ENCODE measurements around the gene SKIC2. TPM values are rescaled to one million over a fixed set of nuclear protein-coding genes. Genes with fewer than 3 reads are reported as not detected.

Gene SKIC2
- total and polyA plus RNA-seq, 2 experiments from 2014 or later: 46.9 to 54.9 TPM

DNA sequence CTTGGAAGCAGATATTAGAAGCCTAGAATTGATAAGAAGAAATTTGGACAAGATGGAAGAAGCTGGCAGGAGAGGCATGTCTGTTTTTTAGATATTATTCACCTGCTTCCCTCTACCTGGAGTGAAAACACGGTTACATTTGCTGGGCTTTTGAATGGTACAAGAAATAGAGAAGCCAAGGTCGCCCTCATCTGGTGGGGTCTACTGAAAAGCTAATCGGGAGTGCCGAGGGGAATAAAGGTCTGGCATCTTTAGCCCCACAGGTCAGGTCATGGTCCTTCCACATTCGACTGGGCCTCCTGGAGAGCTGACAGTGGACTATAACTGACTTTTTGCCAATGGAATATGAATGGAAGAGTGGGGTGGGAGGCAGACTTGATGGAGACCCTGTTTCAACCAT, 36.0 kb upstream of the SKIC2 start:
- H3K36me3 ChIP-seq (ENCODE audit: low read depth): no peaks in the 10 kb centered on the region
- DNase-seq: no peak

DNA sequence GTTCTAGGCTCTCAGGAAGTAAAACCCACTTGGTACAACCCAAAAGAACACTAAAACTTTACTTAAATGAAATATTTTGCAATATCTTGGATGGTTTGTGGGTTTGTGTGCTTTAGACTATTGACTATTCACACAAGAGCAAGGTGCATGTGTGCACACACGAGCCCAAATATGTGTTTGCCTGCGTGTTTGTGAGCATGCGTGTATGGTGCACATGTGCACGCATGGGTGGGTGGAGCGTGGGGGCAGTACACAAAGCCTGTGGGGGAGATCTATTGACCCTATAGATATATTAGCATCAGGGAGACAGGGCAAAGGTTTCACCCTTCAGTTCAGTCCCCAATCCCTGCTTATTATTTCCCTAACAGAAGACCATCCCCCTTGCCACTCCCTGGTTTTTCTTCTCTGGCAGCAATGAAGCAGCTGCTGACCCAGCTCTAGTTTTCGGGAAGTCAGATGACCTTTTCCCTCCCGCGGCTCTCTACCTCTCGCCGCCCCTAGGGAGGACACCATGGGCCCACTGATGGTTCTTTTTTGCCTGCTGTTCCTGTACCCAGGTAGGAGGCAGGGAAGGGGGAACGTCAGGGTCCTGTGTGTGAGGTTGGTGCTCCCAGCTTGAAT, 31.6 kb upstream of the SKIC2 start, which contains the start of gene C2:
C2 (plus strand) TSS at position 476 of the 621 bp plus-strand sequence; CDS start at position 512, 36 bp downstream.
- H3K36me3 ChIP-seq (ENCODE audit: low read depth): no peaks in the 10 kb centered on the region
- H4K20me1 ChIP-seq (ENCODE audit: insufficient read depth): no peaks in the 10 kb centered on the region
- no peak within 1 kb of the TSS for H3K4me2 ChIP-seq (ENCODE audit: unreplicated experiment)
- no peaks in the 10 kb centered on the region for H3F3A ChIP-seq (ENCODE audit: insufficient read depth)
- WGBS, 2 experiments (ENCODE audit: low coverage in 1 of 2, low lambda C conversion rate in 2 of 2, missing lambda C conversion rate in 2 of 2): 34 to 45% methylated on average over 11 of the region's 11 CpGs
- H3K27ac ChIP-seq: no peak within 1 kb of the TSS
- TF ChIP-seq EZH2phosphoT487 (IDR thresholded peaks at IDR 0.05; ENCODE audit: insufficient read depth, low read depth) (no peak), EZH2 (IDR thresholded peaks at IDR 0.05; ENCODE audit: insufficient read depth, poor library complexity, severe bottlenecking) (no peak)
- in situ Hi-C loops (cut with MboI): no loop called here
- no peaks in the 10 kb centered on the region for H3K9me3 ChIP-seq (ENCODE audit: low read depth)
- peak within 1 kb of the TSS; percentile 82 for H2AFZ ChIP-seq
- H3K9ac ChIP-seq: 0 out of 2 replicates have a peak within 1 kb of the TSS, but pooled peaks have one; percentile 0
- DNase-seq: no peak
- peak within 1 kb of the TSS; percentile 33 for H3K4me3 ChIP-seq
- no peaks in the 10 kb centered on the region for H3K4me1 ChIP-seq (ENCODE audit: insufficient read depth)
- no peaks in the 10 kb centered on the region for H3K79me2 ChIP-seq (ENCODE audit: insufficient read depth)
- no peaks in the 10 kb centered on the region for H3K9me2 ChIP-seq (ENCODE audit: insufficient read depth)
- H3K27me3 ChIP-seq (replicated peaks; ENCODE audit: insufficient read depth): no peaks in the 10 kb centered on the region

More for the DNA sequence above, 36.0 kb upstream of the SKIC2 start:
- TF ChIP-seq EZH2 (IDR thresholded peaks at IDR 0.05; ENCODE audit: insufficient read depth, poor library complexity, severe bottlenecking) (no peak), EZH2phosphoT487 (IDR thresholded peaks at IDR 0.05; ENCODE audit: insufficient read depth, low read depth) (no peak)
- H3F3A ChIP-seq (ENCODE audit: insufficient read depth): no peaks in the 10 kb centered on the region
- H3K9me3 ChIP-seq (ENCODE audit: low read depth): no peaks in the 10 kb centered on the region
- no peaks in the 10 kb centered on the region for H4K20me1 ChIP-seq (ENCODE audit: insufficient read depth)
- in situ Hi-C loops (cut with MboI): no loop called here
- H3K4me1 ChIP-seq (ENCODE audit: insufficient read depth): no peaks in the 10 kb centered on the region
- no peak overlapping the region for H3K4me3 ChIP-seq
- H3K9me2 ChIP-seq (ENCODE audit: insufficient read depth): no peaks in the 10 kb centered on the region
- H3K9ac ChIP-seq: no peak overlapping the region
- no peak overlapping the region for H3K4me2 ChIP-seq (ENCODE audit: unreplicated experiment)
- H3K79me2 ChIP-seq (ENCODE audit: insufficient read depth): no peaks in the 10 kb centered on the region
- 16 to 18% methylated on average over 5 of the region's 5 CpGs for WGBS, 2 experiments (ENCODE audit: low coverage in 1 of 2, low lambda C conversion rate in 2 of 2, missing lambda C conversion rate in 2 of 2)
- no peaks in the 10 kb centered on the region for H3K27me3 ChIP-seq (replicated peaks; ENCODE audit: insufficient read depth)
- H3K27ac ChIP-seq: no peak overlapping the region
- H2AFZ ChIP-seq: no peak overlapping the region

DNA sequence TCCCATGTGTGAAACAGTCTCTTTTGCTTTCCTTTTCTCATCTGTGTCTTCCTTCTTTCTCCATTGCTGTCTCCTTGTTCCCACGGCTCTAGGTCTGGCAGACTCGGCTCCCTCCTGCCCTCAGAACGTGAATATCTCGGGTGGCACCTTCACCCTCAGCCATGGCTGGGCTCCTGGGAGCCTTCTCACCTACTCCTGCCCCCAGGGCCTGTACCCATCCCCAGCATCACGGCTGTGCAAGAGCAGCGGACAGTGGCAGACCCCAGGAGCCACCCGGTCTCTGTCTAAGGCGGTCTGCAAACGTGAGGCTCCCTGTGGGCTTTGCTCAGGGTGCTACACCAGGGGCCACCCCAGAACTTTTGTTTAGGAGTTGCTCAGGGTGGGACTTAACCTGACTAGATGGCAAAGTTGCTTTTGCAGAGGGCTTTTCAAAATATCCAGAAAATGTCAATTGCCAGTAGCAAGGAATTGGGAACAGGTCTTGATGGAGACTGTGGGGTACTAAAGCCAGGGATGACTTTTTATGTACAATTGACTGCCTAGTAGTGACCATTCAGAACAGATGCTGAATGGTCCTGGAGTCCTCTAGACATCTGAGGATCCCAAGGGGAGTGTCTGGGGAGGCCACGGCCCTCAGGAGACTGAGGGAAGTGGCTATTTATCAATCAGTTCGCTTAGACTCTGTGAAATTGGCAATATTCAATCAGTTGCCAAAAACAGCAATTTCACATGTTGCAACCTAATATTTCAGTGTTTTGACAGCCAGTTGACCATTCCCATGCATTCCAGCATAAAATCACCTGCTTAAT, 30.9 kb upstream of the SKIC2 start:
- H3K36me3 ChIP-seq (ENCODE audit: low read depth): no peaks in the 10 kb centered on the region
- no peaks in the 10 kb centered on the region for H3K4me1 ChIP-seq (ENCODE audit: insufficient read depth)
- H2AFZ ChIP-seq: peak overlapping the region; percentile 82
- no peak for TF ChIP-seq EZH2 (IDR thresholded peaks at IDR 0.05; ENCODE audit: insufficient read depth, poor library complexity, severe bottlenecking)
- no peak for TF ChIP-seq EZH2phosphoT487 (IDR thresholded peaks at IDR 0.05; ENCODE audit: insufficient read depth, low read depth)
- no peaks in the 10 kb centered on the region for H3K9me3 ChIP-seq (ENCODE audit: low read depth)
- 57 to 64% methylated on average over 11 of the region's 11 CpGs for WGBS, 2 experiments (ENCODE audit: low coverage in 1 of 2, low lambda C conversion rate in 2 of 2, missing lambda C conversion rate in 2 of 2)
- H3K4me2 ChIP-seq (ENCODE audit: unreplicated experiment): no peak overlapping the region
- no peaks in the 10 kb centered on the region for H4K20me1 ChIP-seq (ENCODE audit: insufficient read depth)
- 0 out of 2 replicates have a peak overlapping the region, but pooled peaks have one; percentile 0 for H3K9ac ChIP-seq
- no peaks in the 10 kb centered on the region for H3K27me3 ChIP-seq (replicated peaks; ENCODE audit: insufficient read depth)
- no peaks in the 10 kb centered on the region for H3K79me2 ChIP-seq (ENCODE audit: insufficient read depth)
- peak overlapping the region; percentile 33 for H3K4me3 ChIP-seq
- H3K27ac ChIP-seq: no peak overlapping the region
- no peaks in the 10 kb centered on the region for H3K9me2 ChIP-seq (ENCODE audit: insufficient read depth)
- in situ Hi-C loops (cut with MboI): no loop called here
- no peak for DNase-seq
- no peaks in the 10 kb centered on the region for H3F3A ChIP-seq (ENCODE audit: insufficient read depth)

DNA sequence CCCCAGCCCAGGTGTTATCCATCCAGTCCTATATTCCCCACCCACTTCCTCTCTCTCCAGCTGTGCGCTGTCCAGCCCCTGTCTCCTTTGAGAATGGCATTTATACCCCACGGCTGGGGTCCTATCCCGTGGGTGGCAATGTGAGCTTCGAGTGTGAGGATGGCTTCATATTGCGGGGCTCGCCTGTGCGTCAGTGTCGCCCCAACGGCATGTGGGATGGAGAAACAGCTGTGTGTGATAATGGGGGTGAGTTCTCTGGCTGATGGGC, 30.4 kb upstream of the SKIC2 start:
- WGBS, 2 experiments (ENCODE audit: low coverage in 1 of 2, low lambda C conversion rate in 2 of 2, missing lambda C conversion rate in 2 of 2): 74 to 80% methylated on average over 9 of the region's 9 CpGs
- Histone ChIP-seq H3K27me3 (replicated peaks; ENCODE audit: insufficient read depth) (no peaks in the 10 kb centered on the region), H3K4me1 (ENCODE audit: insufficient read depth) (no peaks in the 10 kb centered on the region), H3K9ac (no peak overlapping the region), H3K9me2 (ENCODE audit: insufficient read depth) (no peaks in the 10 kb centered on the region), H3K4me3 (no peak overlapping the region), H2AFZ (no peak overlapping the region), H3K36me3 (ENCODE audit: low read depth) (no peaks in the 10 kb centered on the region), H3K27ac (no peak overlapping the region), H3K9me3 (ENCODE audit: low read depth) (no peaks in the 10 kb centered on the region), H3K4me2 (ENCODE audit: unreplicated experiment) (no peak overlapping the region), H3K79me2 (ENCODE audit: insufficient read depth) (no peaks in the 10 kb centered on the region), H3F3A (ENCODE audit: insufficient read depth) (no peaks in the 10 kb centered on the region), H4K20me1 (ENCODE audit: insufficient read depth) (no peaks in the 10 kb centered on the region)
- DNase-seq: no peak
- TF ChIP-seq EZH2 (IDR thresholded peaks at IDR 0.05; ENCODE audit: insufficient read depth, poor library complexity, severe bottlenecking) (no peak), EZH2phosphoT487 (IDR thresholded peaks at IDR 0.05; ENCODE audit: insufficient read depth, low read depth) (no peak)
- in situ Hi-C loops (cut with MboI): no loop called here

Measured in GM23248 (cell line).